HL-60/S4 (cell line): Measurements from ENCODE around the gene DALRD3.
"Not testable (repeated sequence)": the region's sequence is repeated elsewhere in the genome, so short reads cannot be mapped to it uniquely, and the experiment has no call there.

Source experiments
- in situ Hi-C: fragments of 300-500 bp; cut with MboI; formaldehyde crosslinking; loops from 2 replicates; pipeline ENCODE4 v1.14.3; 2022; ENCODE audit warnings: low sequenced_read_pairs

Gene DALRD3

DNA sequence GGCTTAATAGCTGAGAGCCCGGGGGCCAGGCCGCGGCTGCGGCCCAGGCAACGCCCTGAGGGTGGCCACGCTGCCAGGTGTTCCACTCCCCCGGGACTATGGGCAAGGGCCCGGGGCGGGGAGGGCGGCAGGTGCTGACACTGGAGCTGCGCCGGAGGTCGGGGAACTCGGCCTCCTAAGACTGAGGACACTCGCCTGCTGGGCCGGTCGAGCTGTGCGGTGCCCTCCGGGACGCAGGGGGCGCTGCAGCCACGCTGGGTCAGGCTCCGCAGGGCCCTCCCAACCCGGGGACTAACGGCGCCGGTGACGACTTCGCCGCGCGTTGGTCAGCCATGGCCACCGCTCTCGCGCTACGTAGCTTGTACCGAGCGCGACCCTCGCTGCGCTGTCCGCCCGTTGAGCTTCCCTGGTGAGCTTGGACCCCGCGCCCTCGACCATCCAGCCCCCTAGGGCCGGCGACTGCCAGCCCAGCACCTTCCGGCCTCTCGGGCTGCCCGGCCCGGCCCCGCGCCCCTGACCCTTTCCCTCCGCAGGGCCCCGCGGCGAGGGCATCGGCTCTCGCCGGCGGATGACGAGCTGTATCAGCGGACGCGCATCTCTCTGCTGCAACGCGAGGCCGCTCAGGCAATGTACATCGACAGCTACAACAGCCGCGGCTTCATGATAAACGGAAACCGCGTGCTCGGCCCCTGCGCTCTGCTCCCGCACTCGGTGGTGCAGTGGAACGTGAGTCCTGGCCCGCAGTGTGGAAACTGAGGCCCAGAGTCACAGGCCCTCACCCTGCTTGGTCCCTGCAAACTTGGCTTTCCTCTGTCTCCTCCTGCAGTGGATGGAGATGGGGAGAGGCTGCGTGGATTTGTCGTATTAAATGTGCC is 3.7 kb upstream of the DALRD3 start, which contains the start of gene NDUFAF3:
NDUFAF3 (plus strand) TSS at position 309 of the 875 bp plus-strand sequence; CDS start at position 333, 24 bp downstream.
- in situ Hi-C loops: no loop called here

DNA sequence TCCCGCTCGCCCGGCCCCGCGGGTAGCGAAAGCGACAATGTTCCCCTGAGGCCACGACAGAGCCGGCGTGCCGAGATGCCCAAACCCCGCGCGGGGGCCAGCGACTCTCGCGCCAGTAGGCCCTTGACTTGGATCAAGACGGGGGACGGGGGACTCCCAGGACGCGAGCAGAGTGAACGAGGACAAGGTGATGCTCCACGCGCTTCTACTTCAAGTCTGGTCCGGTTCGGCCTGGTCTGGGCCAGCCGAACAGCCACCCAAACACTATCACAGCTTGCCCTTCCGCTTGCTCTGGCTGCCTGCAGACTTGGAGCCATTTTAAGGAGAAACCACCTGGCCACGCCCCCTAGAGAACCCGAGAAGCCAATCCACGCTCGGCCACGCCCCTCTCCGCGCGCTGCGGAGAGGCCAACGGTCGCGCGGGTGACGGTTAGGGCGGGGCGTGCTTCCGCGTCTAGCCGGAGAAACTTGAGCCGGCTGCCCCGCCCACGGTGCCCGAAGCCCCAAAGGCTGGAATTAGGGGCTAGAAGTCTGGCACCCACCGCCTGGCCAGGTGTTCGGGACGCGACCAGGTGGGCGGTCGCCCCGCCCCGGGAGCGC is 2.9 kb upstream of the DALRD3 start:
- in situ Hi-C loops: no loop called here

DNA sequence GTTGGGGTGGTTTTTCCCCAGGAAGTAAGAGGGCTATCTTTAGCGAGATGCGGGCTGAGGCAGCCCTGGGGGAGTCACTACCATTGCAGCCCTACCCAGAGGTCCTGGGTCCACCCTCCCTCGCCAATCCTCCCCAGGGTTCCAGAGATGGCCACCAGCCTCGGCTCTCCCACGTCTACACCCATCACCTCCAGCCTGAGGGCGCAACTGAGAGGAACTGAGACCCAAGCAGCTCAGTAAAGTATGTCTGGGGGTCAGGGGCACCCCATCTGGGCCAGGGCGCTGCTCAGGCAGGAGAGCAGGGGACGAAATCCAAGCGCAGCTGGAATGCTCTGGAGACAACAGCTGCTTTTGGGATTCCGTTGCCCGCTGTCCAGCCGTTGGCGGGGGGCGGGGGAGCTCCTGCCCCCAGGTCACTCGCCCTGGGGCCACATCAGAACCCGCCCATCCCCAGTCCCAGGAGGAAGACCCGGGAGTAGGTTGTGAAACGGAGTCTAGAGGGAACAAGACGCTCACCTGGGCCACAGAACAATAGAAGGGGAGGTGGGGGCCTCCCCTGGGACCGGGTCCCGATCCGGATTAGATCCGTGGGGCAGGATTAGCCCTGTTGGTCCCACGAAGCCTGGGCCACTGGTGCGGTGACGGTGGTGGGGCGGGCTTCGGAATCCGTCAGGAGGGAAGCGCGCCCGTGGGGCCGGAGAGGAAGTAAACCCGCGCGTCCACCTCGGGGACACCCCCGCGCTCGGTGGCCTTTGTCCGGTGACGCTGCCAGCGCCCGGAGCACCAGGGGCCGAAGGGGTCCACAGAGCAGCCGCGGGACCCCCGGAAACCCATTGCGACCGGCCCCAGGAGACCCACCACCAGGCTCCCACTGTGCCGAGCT is 2.2 kb upstream of the DALRD3 start:
- in situ Hi-C loops: no loop called here

DNA sequence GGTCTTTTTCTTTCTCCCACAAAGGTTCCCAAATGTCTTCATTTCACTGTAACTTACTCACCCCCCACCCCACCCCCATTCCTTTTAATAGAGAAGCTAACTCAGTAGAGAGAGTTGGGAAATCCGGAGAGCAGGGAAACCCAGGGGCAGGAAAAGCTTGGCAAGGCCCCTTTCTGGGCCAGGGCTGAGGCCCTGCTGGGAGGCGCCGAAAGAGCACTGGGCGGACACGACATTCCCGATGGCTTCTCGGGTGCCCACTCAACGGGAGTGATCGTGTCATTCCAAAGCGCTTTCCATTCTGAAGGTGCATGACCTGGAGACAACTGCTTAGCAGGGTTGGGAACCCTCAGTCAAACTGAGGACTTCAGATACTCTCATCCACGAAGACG is 1.6 kb upstream of the DALRD3 start:
- in situ Hi-C loops: no loop called here

DNA sequence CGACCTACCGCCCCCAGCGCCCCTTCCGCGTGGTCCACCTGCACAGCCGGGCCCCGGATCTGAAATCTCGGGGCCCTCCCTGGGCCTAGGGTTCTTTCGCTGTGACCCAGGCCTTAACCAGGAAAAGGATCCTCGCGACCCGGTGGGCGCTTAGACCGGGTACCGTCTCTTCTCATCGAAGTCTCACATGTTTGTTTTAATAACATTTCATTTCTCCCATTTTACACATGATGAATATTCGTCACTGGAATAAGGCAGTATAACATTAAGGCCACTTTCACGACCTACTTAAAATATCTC is 277 bp upstream of the DALRD3 start:
- in situ Hi-C loops: no loop called here

DNA sequence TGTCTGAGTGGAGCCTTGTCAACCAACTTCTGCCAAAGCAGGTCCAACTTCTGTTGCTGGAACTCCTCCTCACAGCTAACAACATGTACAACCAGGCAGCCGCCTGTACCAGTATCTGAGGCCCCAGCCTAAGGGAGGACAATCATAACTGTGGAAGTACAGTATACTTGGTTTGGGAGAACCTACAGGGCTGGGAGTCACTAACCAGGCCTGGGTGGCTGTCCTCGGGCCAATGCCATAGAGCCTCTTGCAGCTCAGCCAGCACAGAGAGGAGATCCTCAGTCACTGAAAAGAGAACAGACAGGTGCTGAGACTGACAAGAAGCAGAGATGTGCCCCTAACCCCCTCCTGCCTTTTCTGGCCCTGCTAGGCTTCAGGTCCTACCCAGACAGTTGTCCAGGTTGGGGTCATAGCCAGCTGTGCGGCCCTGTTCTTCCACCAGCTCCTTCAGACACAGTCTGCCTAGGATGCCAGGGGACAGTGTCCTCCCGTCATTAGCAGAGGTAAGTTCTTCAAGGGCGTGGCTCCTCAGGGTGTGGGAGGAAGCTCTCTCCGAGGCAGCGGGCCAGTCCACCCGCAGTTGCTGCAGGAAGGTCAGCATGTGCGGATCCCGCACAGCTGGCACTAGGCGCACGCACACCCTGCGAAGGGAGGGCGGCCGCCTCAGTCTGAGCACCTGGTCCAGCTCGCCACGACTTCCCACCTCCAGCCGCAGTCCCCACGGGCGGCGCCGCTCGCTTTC is 980 bp downstream of the DALRD3 start:
- in situ Hi-C loops: no loop called here

DNA sequence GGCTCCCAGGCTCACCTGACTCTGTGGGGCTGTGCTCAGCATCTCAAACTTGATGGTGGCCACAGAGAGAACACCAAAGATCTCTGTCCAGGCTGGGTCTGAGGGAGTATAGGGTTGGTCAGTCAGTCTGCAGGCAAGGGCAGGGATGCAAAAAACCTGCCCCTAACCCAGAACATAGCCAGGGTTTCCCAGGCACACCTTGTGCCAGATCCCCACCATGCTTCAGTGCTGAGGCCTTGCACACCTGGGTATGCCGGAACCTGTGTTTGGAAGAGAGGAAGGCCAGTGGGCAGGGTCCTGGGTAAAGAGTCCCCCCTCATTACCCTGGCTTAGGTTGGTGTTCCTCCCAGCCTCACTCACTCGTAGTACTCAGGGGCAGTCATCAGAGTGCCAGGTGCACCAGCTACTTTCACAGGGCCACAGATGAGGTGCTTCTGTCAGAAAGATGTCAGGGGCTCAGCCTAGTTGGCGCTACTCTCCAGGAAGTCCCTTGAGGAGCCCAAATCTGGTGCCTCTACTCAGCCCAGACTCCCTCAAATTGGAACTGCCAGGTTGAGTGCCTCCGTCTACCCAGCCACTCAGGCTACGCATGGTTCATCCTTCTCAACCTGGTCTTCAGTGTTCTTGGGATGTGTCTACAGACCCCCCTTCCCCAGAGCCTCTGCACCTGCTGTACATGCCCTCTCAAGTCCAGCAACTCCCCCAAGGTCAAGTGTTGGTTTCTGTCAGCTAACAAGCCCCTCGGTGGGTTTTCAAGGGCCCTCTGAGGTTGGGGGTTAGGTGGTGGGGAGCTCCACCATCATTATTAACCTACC is 1.8 kb downstream of the DALRD3 start:
- in situ Hi-C loops: no loop called here

DNA sequence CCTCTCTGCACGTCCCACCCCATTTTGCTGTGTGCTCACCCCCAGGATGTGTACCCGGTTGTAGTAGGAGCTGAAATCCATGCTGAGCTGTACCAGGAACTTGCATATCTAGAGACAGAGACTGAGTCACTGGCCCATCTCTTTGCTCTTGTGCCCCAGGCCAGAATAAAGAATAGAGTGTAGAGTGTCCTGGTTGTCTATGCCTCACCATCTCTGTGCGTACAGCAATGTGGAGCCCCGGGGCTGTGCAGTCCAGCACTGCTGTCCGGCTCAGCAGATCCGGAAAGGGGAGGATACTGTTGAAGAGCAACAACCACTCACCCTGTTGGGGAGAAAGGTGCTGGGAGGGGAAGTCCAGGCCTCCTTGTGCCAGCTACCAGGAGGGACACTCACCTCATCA is 2.6 kb downstream of the DALRD3 start:
- in situ Hi-C loops: no loop called here

DNA sequence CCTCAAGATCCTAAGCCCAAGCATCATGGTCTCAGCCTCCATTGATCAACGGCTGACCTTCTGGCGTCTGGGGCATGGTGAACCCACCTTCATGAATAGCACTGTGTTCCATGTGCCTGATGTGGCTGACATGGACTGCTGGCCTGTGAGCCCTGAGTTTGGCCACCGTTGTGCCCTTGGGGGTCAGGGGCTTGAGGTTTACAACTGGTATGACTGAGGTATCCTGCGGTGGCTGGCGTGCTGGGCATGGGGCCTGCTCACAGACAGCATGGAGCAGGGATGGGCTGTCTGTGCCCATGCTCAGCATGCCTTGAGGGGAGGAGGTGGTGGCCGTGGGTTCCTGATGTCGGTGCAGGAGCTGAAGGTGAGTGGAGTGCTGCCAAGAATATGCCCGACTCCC is 3.3 kb downstream of the DALRD3 start:
- in situ Hi-C loops: no loop called here

DNA sequence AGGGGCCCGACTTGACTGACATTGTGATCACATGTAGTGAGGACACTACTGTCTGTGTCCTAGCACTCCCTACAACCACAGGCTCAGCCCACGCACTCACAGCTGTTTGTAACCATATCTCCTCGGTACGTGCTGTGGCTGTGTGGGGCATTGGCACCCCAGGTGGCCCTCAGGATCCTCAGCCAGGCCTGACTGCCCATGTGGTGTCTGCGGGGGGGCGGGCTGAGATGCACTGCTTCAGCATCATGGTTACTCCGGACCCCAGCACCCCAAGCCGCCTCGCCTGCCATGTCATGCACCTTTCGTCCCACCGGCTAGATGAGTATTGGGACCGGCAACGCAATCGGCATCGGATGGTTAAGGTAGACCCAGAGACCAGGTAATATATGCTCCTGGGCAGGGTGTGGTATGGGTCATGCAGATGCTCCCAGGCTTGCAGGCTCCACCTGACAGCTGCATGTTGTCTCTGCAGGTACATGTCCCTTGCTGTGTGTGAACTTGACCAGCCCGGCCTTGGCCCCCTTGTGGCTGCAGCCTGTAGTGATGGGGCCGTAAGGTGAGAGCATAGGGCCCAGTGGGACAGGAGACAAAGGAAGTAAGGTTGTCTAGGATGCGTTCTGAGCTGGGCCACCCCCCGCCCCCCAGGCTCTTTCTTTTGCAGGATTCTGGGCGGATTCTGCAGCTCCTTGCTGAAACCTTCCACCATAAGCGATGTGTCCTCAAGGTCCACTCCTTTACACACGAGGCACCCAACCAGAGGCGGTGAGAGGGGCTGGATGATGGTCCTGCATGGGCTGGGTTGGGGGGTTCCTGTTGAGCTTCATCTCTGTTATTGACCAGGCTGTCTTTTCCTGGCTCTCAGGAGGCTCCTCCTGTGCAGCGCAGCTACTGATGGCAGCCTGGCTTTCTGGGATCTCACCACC is 4.4 kb downstream of the DALRD3 start:
- in situ Hi-C loops: no loop called here

DNA sequence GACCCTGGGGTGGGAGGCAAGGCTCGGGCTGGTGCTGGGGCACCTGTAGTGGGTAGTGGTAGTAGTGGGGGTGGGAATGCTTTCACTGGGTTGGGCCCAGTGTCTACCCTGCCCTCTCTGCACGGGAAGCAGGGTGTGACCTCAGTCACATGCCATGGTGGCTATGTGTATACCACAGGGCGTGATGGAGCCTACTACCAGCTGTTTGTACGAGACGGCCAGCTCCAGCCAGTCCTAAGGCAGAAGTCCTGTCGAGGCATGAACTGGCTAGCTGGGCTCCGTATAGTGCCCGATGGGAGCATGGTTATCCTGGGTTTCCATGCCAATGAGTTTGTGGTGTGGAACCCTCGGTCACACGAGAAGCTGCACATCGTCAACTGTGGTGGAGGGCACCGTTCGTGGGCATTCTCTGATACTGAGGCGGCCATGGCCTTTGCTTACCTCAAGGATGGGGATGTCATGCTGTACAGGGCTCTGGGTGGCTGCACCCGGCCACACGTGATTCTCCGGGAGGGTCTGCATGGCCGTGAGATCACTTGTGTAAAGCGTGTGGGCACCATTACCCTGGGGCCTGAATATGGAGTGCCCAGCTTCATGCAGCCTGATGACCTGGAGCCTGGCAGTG is 5.2 kb downstream of the DALRD3 start:
- in situ Hi-C loops: no loop called here

DNA sequence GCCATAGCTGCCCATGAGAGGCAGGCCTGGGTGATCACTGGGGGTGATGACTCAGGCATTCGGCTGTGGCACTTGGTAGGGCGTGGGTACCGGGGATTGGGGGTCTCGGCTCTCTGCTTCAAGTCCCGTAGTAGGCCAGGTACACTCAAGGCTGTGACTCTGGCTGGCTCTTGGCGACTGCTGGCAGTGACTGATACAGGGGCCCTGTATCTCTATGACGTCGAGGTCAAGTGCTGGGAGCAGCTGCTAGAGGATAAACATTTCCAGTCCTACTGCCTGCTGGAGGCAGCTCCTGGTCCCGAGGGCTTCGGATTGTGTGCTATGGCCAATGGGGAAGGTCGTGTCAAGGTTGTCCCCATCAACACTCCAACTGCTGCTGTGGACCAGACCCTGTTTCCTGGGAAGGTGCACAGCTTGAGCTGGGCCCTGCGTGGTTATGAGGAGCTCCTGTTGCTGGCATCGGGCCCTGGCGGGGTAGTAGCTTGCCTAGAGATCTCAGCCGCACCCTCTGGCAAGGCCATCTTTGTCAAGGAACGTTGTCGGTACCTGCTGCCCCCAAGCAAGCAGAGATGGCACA is 5.9 kb downstream of the DALRD3 start:
- in situ Hi-C loops: no loop called here

DNA sequence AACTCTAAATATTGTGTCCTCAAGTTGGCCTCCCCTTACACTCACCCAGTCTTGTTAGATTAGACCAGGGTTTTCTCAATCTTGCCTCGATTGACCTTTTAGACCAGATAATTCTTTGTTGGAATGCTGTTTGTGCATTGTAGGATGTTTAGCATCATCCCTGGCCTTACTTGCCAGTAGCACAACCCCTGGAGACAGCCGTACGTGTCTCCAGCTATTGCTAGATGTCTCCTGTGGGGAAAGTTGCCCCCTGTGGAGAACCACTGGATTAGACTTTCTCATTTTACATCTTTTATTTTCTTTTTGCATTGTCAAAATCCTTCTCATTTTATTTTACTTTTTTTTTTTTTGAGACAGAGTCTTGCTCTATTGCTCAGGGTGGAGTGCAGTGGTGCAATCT is 9.0 kb downstream of the DALRD3 start:
- in situ Hi-C loops: no loop called here

DNA sequence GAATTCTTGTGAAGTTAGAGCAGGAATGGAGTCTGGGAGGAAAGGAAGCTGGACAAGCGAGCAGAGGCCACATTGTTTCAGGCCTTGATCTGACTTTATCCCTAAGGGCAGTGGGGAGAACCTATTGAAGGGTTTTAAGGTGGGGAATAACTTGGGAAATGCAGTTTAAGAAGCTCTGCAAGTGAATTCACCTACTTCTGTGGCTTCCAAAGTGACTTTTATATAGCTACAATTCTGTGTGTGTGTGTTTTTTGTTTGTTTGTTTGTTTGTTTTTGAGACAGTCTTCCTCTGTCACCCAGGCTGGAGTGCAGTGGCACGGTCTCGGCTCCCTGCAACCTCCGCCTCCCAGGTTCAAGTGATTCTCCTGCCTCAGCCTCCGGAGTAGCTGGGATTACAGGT is 9.8 kb downstream of the DALRD3 start:
- in situ Hi-C loops: not testable (repeated sequence)

DNA sequence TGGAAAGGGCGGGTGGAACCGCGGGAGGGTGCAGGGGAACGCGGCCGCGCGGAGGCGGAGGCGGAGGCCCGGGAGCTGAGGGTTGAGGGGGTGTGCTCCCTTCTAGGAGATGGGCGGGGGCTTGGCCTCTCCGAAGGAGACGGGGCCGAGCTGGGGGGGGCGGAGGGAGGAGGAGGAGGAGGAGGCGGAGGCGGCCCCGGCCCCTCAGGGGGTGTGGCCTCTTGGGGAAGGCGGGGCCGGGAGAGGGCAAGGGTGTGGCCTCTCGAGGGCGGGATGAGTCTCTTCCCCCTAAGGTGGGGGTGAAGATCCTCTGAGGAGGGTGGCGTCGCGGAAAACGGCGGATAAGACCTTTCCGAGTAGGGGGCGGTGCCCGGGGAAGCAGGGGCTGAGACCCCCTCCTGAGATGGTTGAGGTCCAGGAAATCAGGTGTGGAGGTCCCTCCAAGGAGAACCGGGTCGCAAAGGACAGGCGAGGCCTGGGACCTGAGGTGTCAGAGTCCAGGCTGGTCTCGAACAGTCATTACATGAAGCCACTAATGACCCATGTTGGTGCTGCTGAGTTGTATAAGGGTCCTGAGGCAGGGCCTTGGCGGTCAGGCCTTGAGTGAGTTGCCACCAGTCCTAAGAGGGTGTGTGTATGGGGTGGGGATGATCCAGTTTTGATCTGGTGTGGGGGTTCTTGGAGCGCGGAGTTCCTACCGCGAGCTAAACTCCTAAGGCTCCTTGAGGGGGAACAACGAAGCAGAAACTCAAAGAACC is 10.4 kb downstream of the DALRD3 start:
- in situ Hi-C loops: no loop called here

DNA sequence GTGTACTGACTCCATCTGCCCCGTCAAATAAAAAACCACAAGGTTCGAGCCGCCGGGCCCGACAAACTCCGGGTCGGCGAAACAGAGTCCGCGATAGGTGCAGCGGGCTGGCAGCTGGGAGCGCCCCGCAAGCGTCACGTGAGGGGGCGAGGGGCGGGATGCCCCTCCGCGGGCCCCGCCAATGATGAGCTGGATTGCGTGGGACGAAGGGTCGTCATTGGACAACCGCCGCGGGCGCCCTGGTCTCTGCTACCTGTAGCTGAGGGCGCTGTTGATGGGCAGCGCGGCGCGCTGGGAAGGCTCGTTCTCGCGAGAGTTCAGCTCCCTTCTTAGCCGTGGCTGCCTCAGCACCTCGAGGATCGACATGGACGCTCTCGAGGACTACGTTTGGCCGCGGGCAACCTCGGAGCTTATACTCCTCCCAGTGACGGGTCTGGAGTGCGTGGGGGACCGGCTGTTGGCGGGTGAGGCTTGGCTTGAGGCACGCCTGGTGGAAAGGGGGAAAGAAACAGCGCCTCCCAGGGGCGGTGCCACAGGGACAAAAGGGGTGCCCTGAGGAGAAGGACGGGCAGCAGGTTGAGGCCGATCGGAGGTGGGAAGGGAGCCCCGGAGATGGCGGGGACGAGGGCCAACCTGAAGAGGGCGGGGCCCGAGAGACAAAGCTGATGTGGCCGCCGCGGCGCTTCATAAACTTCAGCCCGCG is 11.2 kb downstream of the DALRD3 start, which contains the start of gene WDR6:
WDR6 (plus strand) TSS at position 324 of the 703 bp plus-strand sequence; CDS start at position 365, 41 bp downstream.
- in situ Hi-C loops: no loop called here
